Measurements from ENCODE around the gene MRPS11.

- no peak for TF ChIP-seq EED (IDR thresholded peaks at IDR 0.05; ENCODE audit: low read depth)
- TF ChIP-seq SP1 (IDR thresholded peaks at IDR 0.05; ENCODE audit: low read depth, low read length), result no peak
- TF ChIP-seq, protein P1, sequence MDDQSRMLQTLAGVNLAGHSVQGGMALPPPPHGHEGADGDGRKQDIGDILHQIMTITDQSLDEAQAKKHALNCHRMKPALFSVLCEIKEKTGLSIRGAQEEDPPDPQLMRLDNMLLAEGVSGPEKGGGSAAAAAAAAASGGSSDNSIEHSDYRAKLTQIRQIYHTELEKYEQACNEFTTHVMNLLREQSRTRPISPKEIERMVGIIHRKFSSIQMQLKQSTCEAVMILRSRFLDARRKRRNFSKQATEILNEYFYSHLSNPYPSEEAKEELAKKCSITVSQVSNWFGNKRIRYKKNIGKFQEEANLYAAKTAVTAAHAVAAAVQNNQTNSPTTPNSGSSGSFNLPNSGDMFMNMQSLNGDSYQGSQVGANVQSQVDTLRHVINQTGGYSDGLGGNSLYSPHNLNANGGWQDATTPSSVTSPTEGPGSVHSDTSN (IDR thresholded peaks at IDR 0.05; ENCODE audit: insufficient replicate concordance, low read depth, low read length), result no peak
- no peak for TF ChIP-seq EZH2 (IDR thresholded peaks at IDR 0.05; ENCODE audit: borderline replicate concordance, control insufficient read depth, low read depth, low read length)
- no peak for TF ChIP-seq CTCF (IDR thresholded peaks at IDR 0.05 in 2 of 3, conservative IDR thresholded peaks at IDR 0.05 in 1 of 3; ENCODE audit: control insufficient read depth in 2 of 3, extremely low read depth in 1 of 3, insufficient read depth in 1 of 3, low read depth in 3 of 3, low read length in 3 of 3)
Observed at GRCh38 chr15:88513195-88513594, 45.7 kb downstream of the MRPS11 start.
